Panc1 (cell line): ENCODE results near the gene FGF3.

ENCODE experiments used
- CTCF ChIP-seq: fragments of 450-650 bp; IDR thresholded peaks from 2 replicates; pipeline ENCODE4 v1.5.1; 2017; ENCODE audit warnings: mild to moderate bottlenecking
- POLR2AphosphoS5 ChIP-seq: IDR thresholded peaks from 2 replicates; pipeline ENCODE4 v1.6.1; 2012; ENCODE audit warnings: mild to moderate bottlenecking, low read depth, low read length, moderate library complexity

GRCh38 chr11:69819541-69820070, 390 bp upstream of the FGF3 start:
- TF ChIP-seq POLR2AphosphoS5 (no peak), CTCF (no peak)
